Measurements from ENCODE around the gene TEX38.

DNA sequence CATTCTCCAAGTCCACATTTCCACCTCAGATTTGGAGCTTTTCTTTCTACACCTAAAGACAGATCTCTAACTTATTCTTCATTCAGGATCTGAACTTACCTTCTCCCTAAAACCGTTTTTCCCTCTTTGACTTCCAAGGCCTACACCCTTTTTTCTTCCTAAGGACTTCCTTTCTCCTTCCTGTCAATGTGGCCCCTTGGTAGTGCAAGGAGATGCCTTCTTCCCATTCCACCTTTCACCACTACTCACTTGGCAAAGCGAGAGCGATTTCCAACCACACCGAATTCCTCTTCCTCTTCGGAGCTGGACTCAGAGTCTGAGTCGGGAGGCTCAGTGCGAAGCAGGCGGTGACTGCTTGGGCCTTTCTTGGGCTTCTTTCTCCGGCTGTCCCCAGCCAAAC, 46.0 kb downstream of the TEX38 start:
- TF ChIP-seq, protein P1, sequence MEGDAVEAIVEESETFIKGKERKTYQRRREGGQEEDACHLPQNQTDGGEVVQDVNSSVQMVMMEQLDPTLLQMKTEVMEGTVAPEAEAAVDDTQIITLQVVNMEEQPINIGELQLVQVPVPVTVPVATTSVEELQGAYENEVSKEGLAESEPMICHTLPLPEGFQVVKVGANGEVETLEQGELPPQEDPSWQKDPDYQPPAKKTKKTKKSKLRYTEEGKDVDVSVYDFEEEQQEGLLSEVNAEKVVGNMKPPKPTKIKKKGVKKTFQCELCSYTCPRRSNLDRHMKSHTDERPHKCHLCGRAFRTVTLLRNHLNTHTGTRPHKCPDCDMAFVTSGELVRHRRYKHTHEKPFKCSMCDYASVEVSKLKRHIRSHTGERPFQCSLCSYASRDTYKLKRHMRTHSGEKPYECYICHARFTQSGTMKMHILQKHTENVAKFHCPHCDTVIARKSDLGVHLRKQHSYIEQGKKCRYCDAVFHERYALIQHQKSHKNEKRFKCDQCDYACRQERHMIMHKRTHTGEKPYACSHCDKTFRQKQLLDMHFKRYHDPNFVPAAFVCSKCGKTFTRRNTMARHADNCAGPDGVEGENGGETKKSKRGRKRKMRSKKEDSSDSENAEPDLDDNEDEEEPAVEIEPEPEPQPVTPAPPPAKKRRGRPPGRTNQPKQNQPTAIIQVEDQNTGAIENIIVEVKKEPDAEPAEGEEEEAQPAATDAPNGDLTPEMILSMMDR (conservative IDR thresholded peaks at IDR 0.05; ENCODE audit: low read depth, low read length): no peak
- TF ChIP-seq EZH2 (IDR thresholded peaks at IDR 0.05; ENCODE audit: low read length, unreplicated experiment): no peak
